Activated T-cell treated with anti-CD3 and anti-CD28 coated beads, Interleukin-2, amount 50 U/mL, for 72 hours (primary cell): ENCODE results near the gene PDE11A. TPM values are rescaled to one million over a fixed set of nuclear protein-coding genes. Genes with fewer than 3 reads are reported as not detected.
"Not testable (repeated sequence)": the region's sequence is repeated elsewhere in the genome, so short reads cannot be mapped to it uniquely, and the experiment has no call there.

ENCODE experiments used
- ATAC-seq, 2 donors: fragments of 150-1000 bp; cut with Tn5 transposase; replicated peaks in 1 of 2; 2 replicates each; pipeline ENCODE4 v1.10.0; 2021; ENCODE audit warnings: moderate library complexity in 2 of 2, mild to moderate bottlenecking in 1 of 2
- DNase-seq, 2 donors: peaks; one replicate each; pipeline ENCODE4 v3.0.0; 2021 to 2022; ENCODE audit warnings: mixed read lengths in 1 of 2
- H3K27ac Mint-ChIP-seq: one replicate; pipeline ENCODE4 v1.8.0; 2022; ENCODE audit warnings: mild to moderate bottlenecking, moderate library complexity, mixed read lengths
- H3K27me3 Mint-ChIP-seq: one replicate; pipeline ENCODE4 v1.8.0; 2022; ENCODE audit warnings: low read depth, mixed read lengths
- H3K36me3 Mint-ChIP-seq, 2 donors: one replicate each; pipeline ENCODE4 v1.8.0; 2022; ENCODE audit warnings: mixed read lengths in 2 of 2, mild to moderate bottlenecking in 1 of 2; ENCODE audit not compliant: insufficient read depth in 2 of 2
- H3K4me1 Mint-ChIP-seq: one replicate; pipeline ENCODE4 v1.8.0; 2022; ENCODE audit warnings: low read depth, mixed read lengths
- H3K4me3 Mint-ChIP-seq, 2 donors: one replicate each; pipeline ENCODE4 v1.8.0; 2022; ENCODE audit warnings: mild to moderate bottlenecking in 2 of 2, mixed read lengths in 2 of 2, moderate library complexity in 2 of 2
- H3K9me3 Mint-ChIP-seq, 2 donors: one replicate each; pipeline ENCODE4 v1.8.0; 2022; ENCODE audit warnings: mixed read lengths in 2 of 2
- total RNA-seq, 2 donors: library from RNA; stranded (reverse); gene quantifications; one replicate each; pipeline ENCODE4 v1.2.3, GENCODE V29; 2022

The PDE11A gene
- total RNA-seq, 2 donors from 2014 or later = not detected

- DNase-seq = peak; percentile 7 to 10
- ATAC-seq = no peak
- no peak overlapping the region for H3K4me3 Mint-ChIP-seq
- no peaks in the 10 kb centered on the region for H3K36me3 Mint-ChIP-seq
- H3K27ac Mint-ChIP-seq = no peak overlapping the region
- H3K4me1 Mint-ChIP-seq = no peaks in the 10 kb centered on the region
- no peaks in the 10 kb centered on the region for H3K9me3 Mint-ChIP-seq
- H3K27me3 Mint-ChIP-seq = no peaks in the 10 kb centered on the region
Observed at GRCh38 chr2:177983183-177983788, 89.3 kb downstream of the PDE11A start.

- Mint-ChIP-seq H3K9me3 (no peaks in the 10 kb centered on the region), H3K36me3 (no peaks in the 10 kb centered on the region), H3K27ac (no peak overlapping the region), H3K27me3 (no peaks in the 10 kb centered on the region), H3K4me3 (no peak overlapping the region), H3K4me1 (no peaks in the 10 kb centered on the region)
- ATAC-seq = no peak
- DNase-seq = no peak
Observed at GRCh38 chr2:177972782-177973181, 99.8 kb downstream of the PDE11A start.

GRCh38 chr2:177972123-177972522 lies 100.5 kb downstream of the PDE11A start:
- Mint-ChIP-seq H3K9me3 (no peaks in the 10 kb centered on the region), H3K4me1 (no peaks in the 10 kb centered on the region), H3K4me3 (no peak overlapping the region), H3K36me3 (no peaks in the 10 kb centered on the region), H3K27ac (no peak overlapping the region), H3K27me3 (no peaks in the 10 kb centered on the region)
- DNase-seq (no peak), ATAC-seq (no peak)

- Mint-ChIP-seq H3K9me3 (no peaks in the 10 kb centered on the region), H3K36me3 (no peaks in the 10 kb centered on the region), H3K27ac (no peak overlapping the region), H3K4me1 (no peaks in the 10 kb centered on the region), H3K4me3 (no peak overlapping the region), H3K27me3 (no peaks in the 10 kb centered on the region)
- ATAC-seq (no peak), DNase-seq (no peak)
Observed at GRCh38 chr2:177970670-177971454, 101.7 kb downstream of the PDE11A start.

- no peak for ATAC-seq
- Mint-ChIP-seq H3K9me3 (no peaks in the 10 kb centered on the region), H3K27ac (no peak overlapping the region), H3K4me3 (no peak overlapping the region), H3K27me3 (no peaks in the 10 kb centered on the region), H3K36me3 (no peaks in the 10 kb centered on the region), H3K4me1 (no peaks in the 10 kb centered on the region)
- no peak for DNase-seq
Observed at GRCh38 chr2:177964892-177965291, 107.7 kb downstream of the PDE11A start.

- DNase-seq = no peak
- Mint-ChIP-seq H3K4me1 (no peaks in the 10 kb centered on the region), H3K27ac (no peak overlapping the region), H3K4me3 (no peak overlapping the region), H3K9me3 (no peaks in the 10 kb centered on the region), H3K36me3 (no peaks in the 10 kb centered on the region), H3K27me3 (no peaks in the 10 kb centered on the region)
- no peak for ATAC-seq
Observed at GRCh38 chr2:177952151-177952550, 120.4 kb downstream of the PDE11A start.

- not testable (repeated sequence) for DNase-seq, H3K4me1 Mint-ChIP-seq, ATAC-seq, H3K27ac Mint-ChIP-seq, H3K9me3 Mint-ChIP-seq, H3K4me3 Mint-ChIP-seq, H3K27me3 Mint-ChIP-seq, H3K36me3 Mint-ChIP-seq
Observed at GRCh38 chr2:177947598-177947997, 125.0 kb downstream of the PDE11A start.

GRCh38 chr2:177944530-177944929 lies 128.0 kb downstream of the PDE11A start:
- not testable (repeated sequence) for H3K27me3 Mint-ChIP-seq, H3K9me3 Mint-ChIP-seq, DNase-seq, H3K4me1 Mint-ChIP-seq, H3K36me3 Mint-ChIP-seq, H3K4me3 Mint-ChIP-seq, H3K27ac Mint-ChIP-seq, ATAC-seq

- H3K4me3 Mint-ChIP-seq = no peak overlapping the region
- ATAC-seq (no peak), DNase-seq (no peak)
- no peaks in the 10 kb centered on the region for H3K4me1 Mint-ChIP-seq
- H3K36me3 Mint-ChIP-seq = no peaks in the 10 kb centered on the region
- H3K9me3 Mint-ChIP-seq = no peaks in the 10 kb centered on the region
- H3K27me3 Mint-ChIP-seq = no peaks in the 10 kb centered on the region
- H3K27ac Mint-ChIP-seq = no peak overlapping the region
Observed at GRCh38 chr2:177942731-177943130, 129.8 kb downstream of the PDE11A start.

- H3K9me3 Mint-ChIP-seq = no peaks in the 10 kb centered on the region
- ATAC-seq (no peak), DNase-seq (no peak)
- H3K36me3 Mint-ChIP-seq = no peaks in the 10 kb centered on the region
- H3K4me3 Mint-ChIP-seq = no peak overlapping the region
- H3K27me3 Mint-ChIP-seq = no peaks in the 10 kb centered on the region
- H3K4me1 Mint-ChIP-seq = no peaks in the 10 kb centered on the region
- no peak overlapping the region for H3K27ac Mint-ChIP-seq
Observed at GRCh38 chr2:177939211-177939610, 133.4 kb downstream of the PDE11A start.

- no peaks in the 10 kb centered on the region for H3K4me1 Mint-ChIP-seq
- peak overlapping the region; percentile 57 for H3K27ac Mint-ChIP-seq
- DNase-seq = no peak
- H3K9me3 Mint-ChIP-seq = peaks cover 2 to 4% of the 10 kb centered on the region in 2 donors
- H3K36me3 Mint-ChIP-seq = no peaks in the 10 kb centered on the region
- ATAC-seq = no peak
- peaks cover 13% of the 10 kb centered on the region for H3K27me3 Mint-ChIP-seq
- no peak overlapping the region for H3K4me3 Mint-ChIP-seq
Observed at GRCh38 chr2:177930916-177931315, 141.7 kb downstream of the PDE11A start.

- Mint-ChIP-seq H3K9me3 (peaks cover 2 to 4% of the 10 kb centered on the region in 2 donors), H3K36me3 (no peaks in the 10 kb centered on the region), H3K4me3 (no peak overlapping the region), H3K27me3 (peaks cover 13% of the 10 kb centered on the region), H3K27ac (no peak overlapping the region), H3K4me1 (no peaks in the 10 kb centered on the region)
- DNase-seq (no peak), ATAC-seq (no peak)
Observed at GRCh38 chr2:177929662-177930522, 142.7 kb downstream of the PDE11A start.

GRCh38 chr2:177923323-177923722 lies 149.3 kb downstream of the PDE11A start:
- DNase-seq (no peak), ATAC-seq (no peak)
- no peaks in the 10 kb centered on the region for H3K9me3 Mint-ChIP-seq
- H3K4me1 Mint-ChIP-seq = no peaks in the 10 kb centered on the region
- H3K36me3 Mint-ChIP-seq = no peaks in the 10 kb centered on the region
- H3K27me3 Mint-ChIP-seq = peaks cover 7% of the 10 kb centered on the region
- H3K4me3 Mint-ChIP-seq = no peak overlapping the region
- H3K27ac Mint-ChIP-seq = no peak overlapping the region
